Lower lobe of right lung (tissue), 2 donors: ENCODE data around the gene PGC. TPM values are rescaled to one million over a fixed set of nuclear protein-coding genes. Genes with fewer than 3 reads are reported as not detected.

Source experiments
- ATAC-seq, 2 donors: fragments of 200-7000 bp; cut with Tn5 transposase; one replicate each; pipeline ENCODE4 v1.9.1; 2020 to 2022; ENCODE audit warnings: mild to moderate bottlenecking in 2 of 2, moderate library complexity in 2 of 2
- DNase-seq: peaks from one replicate; pipeline ENCODE4 v3.0.0-alpha.2; 2020
- H3K27ac ChIP-seq: fragments of 200-600 bp; one replicate; pipeline ENCODE4 v1.8.0; 2022
- H3K27me3 ChIP-seq: fragments of 200-600 bp; one replicate; pipeline ENCODE4 v1.8.0; 2022; ENCODE audit warnings: low read depth
- H3K36me3 ChIP-seq: fragments of 200-600 bp; one replicate; pipeline ENCODE4 v1.8.0; 2022; ENCODE audit warnings: mild to moderate bottlenecking
- H3K4me1 ChIP-seq: fragments of 200-600 bp; one replicate; pipeline ENCODE4 v1.8.0; 2022
- H3K4me3 ChIP-seq: fragments of 200-600 bp; one replicate; pipeline ENCODE4 v1.8.0; 2022; ENCODE audit warnings: mild to moderate bottlenecking
- H3K9me3 ChIP-seq: fragments of 200-600 bp; one replicate; pipeline ENCODE4 v1.8.0; 2022
- intact Hi-C: fragments of 100-400 bp; cut with DNase I; formaldehyde crosslinking; loops from one replicate; pipeline ENCODE4 v1.11.0; 2022
- total RNA-seq: library from RNA; stranded (reverse); fragmentation: NEBNext Ultra II Directional; extraction: Animal tissue kit (Norgen Biotek cat#: 25700); gene quantifications from one replicate; pipeline ENCODE4 v1.2.1, GENCODE V29; 2021
- TF ChIP-seq, protein P1 (sequence below): fragments of 200-600 bp; IDR thresholded peaks from one replicate; pipeline ENCODE4 v1.8.0; 2022; ENCODE audit warnings: antibody characterized with exemption, mild to moderate bottlenecking
- donor health status: DM: no; HTN: yes; CAD: no; lungs with severe emphysema.

Gene PGC
- total RNA-seq, 1 donor from 2014 or later, result 947 TPM

- peaks cover 70% of the 10 kb centered on the region for H3K4me1 ChIP-seq
- intact Hi-C loops, result no loop called here
- no peaks in the 10 kb centered on the region for H3K36me3 ChIP-seq
- ATAC-seq (no peak), DNase-seq (peak; percentile 14)
- H3K27ac ChIP-seq, result no peak overlapping the region
- TF ChIP-seq, protein P1, sequence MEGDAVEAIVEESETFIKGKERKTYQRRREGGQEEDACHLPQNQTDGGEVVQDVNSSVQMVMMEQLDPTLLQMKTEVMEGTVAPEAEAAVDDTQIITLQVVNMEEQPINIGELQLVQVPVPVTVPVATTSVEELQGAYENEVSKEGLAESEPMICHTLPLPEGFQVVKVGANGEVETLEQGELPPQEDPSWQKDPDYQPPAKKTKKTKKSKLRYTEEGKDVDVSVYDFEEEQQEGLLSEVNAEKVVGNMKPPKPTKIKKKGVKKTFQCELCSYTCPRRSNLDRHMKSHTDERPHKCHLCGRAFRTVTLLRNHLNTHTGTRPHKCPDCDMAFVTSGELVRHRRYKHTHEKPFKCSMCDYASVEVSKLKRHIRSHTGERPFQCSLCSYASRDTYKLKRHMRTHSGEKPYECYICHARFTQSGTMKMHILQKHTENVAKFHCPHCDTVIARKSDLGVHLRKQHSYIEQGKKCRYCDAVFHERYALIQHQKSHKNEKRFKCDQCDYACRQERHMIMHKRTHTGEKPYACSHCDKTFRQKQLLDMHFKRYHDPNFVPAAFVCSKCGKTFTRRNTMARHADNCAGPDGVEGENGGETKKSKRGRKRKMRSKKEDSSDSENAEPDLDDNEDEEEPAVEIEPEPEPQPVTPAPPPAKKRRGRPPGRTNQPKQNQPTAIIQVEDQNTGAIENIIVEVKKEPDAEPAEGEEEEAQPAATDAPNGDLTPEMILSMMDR, result no peak
- H3K27me3 ChIP-seq, result no peaks in the 10 kb centered on the region
- no peak overlapping the region for H3K4me3 ChIP-seq
- no peaks in the 10 kb centered on the region for H3K9me3 ChIP-seq
Observed at GRCh38 chr6:41721414-41721813, 25.8 kb downstream of the PGC start.

- TF ChIP-seq, protein P1, result no peak
- Histone ChIP-seq H3K27me3 (no peaks in the 10 kb centered on the region), H3K27ac (no peak overlapping the region), H3K9me3 (no peaks in the 10 kb centered on the region), H3K36me3 (no peaks in the 10 kb centered on the region), H3K4me1 (peaks cover 76% of the 10 kb centered on the region), H3K4me3 (no peak overlapping the region)
- intact Hi-C loops, result no loop called here
- no peak for ATAC-seq
- DNase-seq, result peak; percentile 23
Observed at GRCh38 chr6:41720783-41721182, 26.4 kb downstream of the PGC start.

DNA sequence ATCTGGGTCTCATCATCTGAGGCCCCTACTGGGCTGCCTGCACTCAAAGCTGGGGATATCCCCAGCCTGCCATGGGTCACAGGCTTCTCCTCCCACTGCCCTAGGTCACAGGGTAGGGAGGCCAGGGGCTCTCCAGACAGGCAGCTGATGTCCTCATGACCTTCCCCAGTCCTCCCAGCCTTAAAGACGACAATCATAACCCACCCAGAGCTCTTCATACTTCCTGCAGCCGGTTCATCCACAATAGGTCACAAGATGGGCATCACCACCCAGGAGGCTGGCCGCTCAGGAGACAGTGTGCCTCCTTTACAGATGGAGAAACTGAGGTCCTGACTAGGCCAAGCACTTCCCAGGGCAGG, 27.0 kb downstream of the PGC start:
- Histone ChIP-seq H3K27ac (no peak overlapping the region), H3K4me3 (no peak overlapping the region), H3K27me3 (no peaks in the 10 kb centered on the region), H3K9me3 (no peaks in the 10 kb centered on the region), H3K36me3 (no peaks in the 10 kb centered on the region), H3K4me1 (peaks cover 72% of the 10 kb centered on the region)
- ATAC-seq (no peak), DNase-seq (peak; percentile 28)
- intact Hi-C loops, result no loop called here
- TF ChIP-seq, protein P1, result no peak

DNA sequence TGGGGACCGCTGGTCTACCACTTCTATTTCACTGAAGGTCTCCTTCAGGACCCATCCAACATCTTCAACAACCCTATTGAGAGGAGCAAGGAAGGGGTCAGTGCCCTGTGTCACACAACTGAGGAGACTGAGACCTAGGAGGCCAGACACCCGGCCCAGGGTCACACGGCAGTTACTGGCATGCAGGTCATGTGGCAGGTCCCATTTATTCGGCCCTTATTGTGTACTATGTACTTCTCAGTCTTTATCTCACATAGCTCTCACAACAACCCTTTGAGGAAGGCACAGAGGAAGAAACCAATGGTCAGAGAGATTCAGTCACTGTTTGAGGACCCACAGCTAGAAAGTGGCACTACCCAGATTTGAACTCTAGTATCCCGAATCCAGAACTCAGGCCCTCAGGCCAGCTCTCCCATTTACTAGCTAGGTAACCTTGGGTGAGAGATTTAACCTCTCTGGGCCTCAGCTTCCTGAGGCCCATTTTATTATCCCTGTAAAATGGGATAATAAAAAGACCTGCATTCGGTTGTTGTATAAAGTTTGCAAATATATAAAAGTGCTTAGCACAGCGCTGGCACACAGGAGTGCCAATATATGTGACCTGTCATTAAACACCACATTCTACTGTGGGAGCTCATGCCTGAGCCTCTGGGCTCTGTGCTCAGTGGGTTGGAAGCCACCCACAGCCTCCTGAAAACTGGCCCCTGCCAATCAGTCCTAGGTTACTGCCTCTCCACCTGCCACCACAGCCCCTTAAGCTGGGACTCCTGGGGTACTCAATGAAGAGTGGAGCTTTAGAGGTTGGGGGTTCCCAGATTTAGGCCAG, 27.5 kb downstream of the PGC start:
- Histone ChIP-seq H3K4me1 (peaks cover 66% of the 10 kb centered on the region), H3K9me3 (no peaks in the 10 kb centered on the region), H3K4me3 (no peak overlapping the region), H3K36me3 (peaks cover 1% of the 10 kb centered on the region), H3K27me3 (no peaks in the 10 kb centered on the region), H3K27ac (no peak overlapping the region)
- TF ChIP-seq, protein P1, result no peak
- intact Hi-C loops, result no loop called here
- DNase-seq, result peak; percentile 23
- no peak for ATAC-seq

- peaks cover 4% of the 10 kb centered on the region for H3K36me3 ChIP-seq
- H3K9me3 ChIP-seq, result no peaks in the 10 kb centered on the region
- TF ChIP-seq, protein P1, result no peak
- DNase-seq, result peak; percentile 14
- intact Hi-C loops, result no loop called here
- no peak overlapping the region for H3K4me3 ChIP-seq
- H3K4me1 ChIP-seq, result peaks cover 58% of the 10 kb centered on the region
- no peaks in the 10 kb centered on the region for H3K27me3 ChIP-seq
- no peak overlapping the region for H3K27ac ChIP-seq
- no peak for ATAC-seq
Observed at GRCh38 chr6:41718828-41719227, 28.4 kb downstream of the PGC start.
